ENCODE measurements around the gene SNX7.

- TF ChIP-seq POLR2AphosphoS5 (IDR thresholded peaks at IDR 0.05; ENCODE audit: borderline replicate concordance, low read depth, low read length) = no peak
- TF ChIP-seq EZH2 (IDR thresholded peaks at IDR 0.05) = no peak
- no peak for TF ChIP-seq FOXP2 (optimal IDR thresholded peaks at IDR 0.05; ENCODE audit: control extremely low read depth, extremely low read length, insufficient read depth)
These were observed 71.7 kb downstream of the SNX7 start for GRCh38 chr1:98732985-98733781.

Data from SK-N-MC (cell line).